HCT116 (cell line): ENCODE measurements around the gene COX10. TPM values are rescaled to one million over a fixed set of nuclear protein-coding genes. Genes with fewer than 3 reads are reported as not detected.

Experiments used
- ATAC-seq: fragments of 200-7000 bp; cut with Tn5 transposase; 2 replicates; pipeline ENCODE4 v1.9.1; 2020; ENCODE audit warnings: mild to moderate bottlenecking, moderate library complexity
- BruUV-seq: library from RNA; stranded (reverse); fragments of 400-500 nt; replicated peaks from 2 replicates; lab custom pipeline; 2021; lab: Mats Ljungman, UMichigan
- CTCF ChIA-PET: fragments of 300-600 bp; sonication (Branson Sonifier 250); formaldehyde crosslinking; loops from one replicate; lab custom pipeline; 2021; ENCODE audit warnings: antibody characterized with exemption; lab: Charles Lee
- POLR2A ChIA-PET: fragments of 300-600, 350-600 bp; sonication (Branson Sonifier 250); formaldehyde crosslinking; loops from one replicate; lab custom pipeline; 2021; ENCODE audit warnings: antibody characterized with exemption; lab: Charles Lee
- RAD21 ChIA-PET, 2 experiments: fragments of 300-600 bp; sonication (Branson Sonifier 250); formaldehyde crosslinking; loops; one replicate each; lab custom pipeline; 2023; ENCODE audit warnings: low total read pairs in 2 of 2; ENCODE audit not compliant: uncharacterized antibody in 2 of 2, unreplicated experiment in 2 of 2, low non-redundant PET in 1 of 2; lab: Charles Lee
- DNase-seq: peaks from one replicate; pipeline ENCODE4 v3.0.0-alpha.2; 2010; ENCODE audit warnings: low read depth, low spot score
- H2AFZ ChIP-seq: fragments of 200-600 bp; shearing (Covaris generic), sonication (generic); 2 replicates; pipeline ENCODE4 v1.6.1; 2017; ENCODE audit warnings: low read depth, mixed run types, mixed read lengths, antibody characterized with exemption, low read length; ENCODE audit not compliant: poor library complexity, severe bottlenecking
- H3K27ac ChIP-seq: 2 replicates; pipeline ENCODE4 v1.5.1; 2012; ENCODE audit warnings: low read depth, low read length
- H3K27me3 ChIP-seq: fragments of 200-600 bp; sonication (generic); 2 replicates; pipeline ENCODE4 v1.6.1; 2016; ENCODE audit warnings: mixed run types, low read length, mixed read lengths; ENCODE audit not compliant: insufficient read depth
- H3K36me3 ChIP-seq, 2 experiments: fragments of 200-500 bp in 1 of 2; fragments of 200-600 bp in 1 of 2; sonication (Bioruptor generic) in 1 of 2; sonication (generic) in 1 of 2; 2 replicates each; pipeline versions ENCODE4 v1.5.1 to v1.6.1; 2014 to 2016; ENCODE audit warnings: low read length in 2 of 2, inconsistent platforms in 1 of 2, mixed read lengths in 1 of 2, mixed run types in 1 of 2; ENCODE audit not compliant: insufficient read depth in 2 of 2, control insufficient read depth in 1 of 2
- H3K4me1 ChIP-seq, 2 experiments: fragments of 200-600 bp in 1 of 2; sonication (generic) in 1 of 2; 2 replicates each; pipeline versions ENCODE4 v1.5.1 to v1.6.1; 2012 to 2017; ENCODE audit warnings: low read length in 2 of 2, inconsistent platforms in 1 of 2, mild to moderate bottlenecking in 1 of 2, mixed read lengths in 1 of 2, mixed run types in 1 of 2, moderate library complexity in 1 of 2; ENCODE audit not compliant: insufficient read depth in 2 of 2, control insufficient read depth in 1 of 2
- H3K4me2 ChIP-seq: fragments of 200-600 bp; sonication (generic); 2 replicates; pipeline ENCODE4 v1.6.1; 2017; ENCODE audit warnings: mixed run types, low read length, mixed read lengths
- H3K4me3 ChIP-seq, 2 experiments: fragments of 200-600 bp in 1 of 2; sonication (generic) in 1 of 2; replicated peaks in 1 of 2; 2 replicates each; pipeline ENCODE4 v1.5.1; 2011 to 2016; ENCODE audit warnings: low read length in 2 of 2, control low read depth in 1 of 2, low read depth in 1 of 2, mild to moderate bottlenecking in 1 of 2, mixed read lengths in 1 of 2, mixed run types in 1 of 2
- H3K79me2 ChIP-seq: fragments of 200-600 bp; sonication (generic); 2 replicates; pipeline ENCODE4 v1.6.1; 2017; ENCODE audit warnings: mild to moderate bottlenecking, mixed run types, low read length, moderate library complexity, mixed read lengths; ENCODE audit not compliant: insufficient read depth
- H3K9ac ChIP-seq: fragments of 200-600 bp; sonication (generic); 2 replicates; pipeline ENCODE4 v1.6.1; 2016; ENCODE audit warnings: low read length, mixed read lengths
- H3K9me2 ChIP-seq: fragments of 200-600 bp; sonication (generic), shearing (Covaris generic); 2 replicates; pipeline ENCODE4 v1.6.1; 2017; ENCODE audit warnings: mixed run types, mild to moderate bottlenecking, moderate library complexity; ENCODE audit not compliant: insufficient read depth
- H3K9me3 ChIP-seq, 2 experiments: fragments of 200-500 bp in 1 of 2; fragments of 200-600 bp in 1 of 2; sonication (Bioruptor generic) in 1 of 2; sonication (generic) in 1 of 2; 2 replicates each; pipeline ENCODE4 v1.6.1; 2014 to 2017; ENCODE audit warnings: low read length in 2 of 2, mixed read lengths in 2 of 2, inconsistent platforms in 1 of 2, low read depth in 1 of 2, mild to moderate bottlenecking in 1 of 2, mixed run types in 1 of 2, moderate library complexity in 1 of 2; ENCODE audit not compliant: control insufficient read depth in 1 of 2, insufficient read depth in 1 of 2
- H4K20me1 ChIP-seq: fragments of 200-600 bp; sonication (generic), shearing (Covaris generic); 2 replicates; pipeline ENCODE4 v1.6.1; 2017; ENCODE audit warnings: mixed run types, mild to moderate bottlenecking, moderate library complexity; ENCODE audit not compliant: insufficient read depth
- CBX3 ChIP-seq: IDR thresholded peaks from 2 replicates; pipeline ENCODE4 v1.6.1; 2012; ENCODE audit warnings: low read depth
- CEBPB ChIP-seq: IDR thresholded peaks from 2 replicates; pipeline ENCODE4 v1.6.1; 2012; ENCODE audit warnings: low read depth
- EGR1 ChIP-seq: IDR thresholded peaks from 2 replicates; pipeline ENCODE4 v1.6.1; 2012; ENCODE audit warnings: low read depth
- ELF1 ChIP-seq: IDR thresholded peaks from 2 replicates; pipeline ENCODE4 v1.6.1; 2012; ENCODE audit warnings: low read depth, borderline replicate concordance
- EZH2 ChIP-seq: fragments of 200-600 bp; sonication (generic); IDR thresholded peaks from 2 replicates; pipeline ENCODE4 v1.6.1; 2017; ENCODE audit warnings: antibody characterized with exemption, mixed run types
- EZH2phosphoT487 ChIP-seq: fragments of 200-600 bp; IDR thresholded peaks from 2 replicates; pipeline ENCODE4 v1.6.1; 2018; ENCODE audit warnings: antibody characterized with exemption, borderline replicate concordance
- FOSL1 ChIP-seq: IDR thresholded peaks from 2 replicates; pipeline ENCODE4 v1.6.1; 2012; ENCODE audit warnings: low read depth
- JUND ChIP-seq: IDR thresholded peaks from 2 replicates; pipeline ENCODE4 v1.6.1; 2012
- POLR2AphosphoS5 ChIP-seq: IDR thresholded peaks from 2 replicates; pipeline ENCODE4 v1.6.1; 2011; ENCODE audit warnings: mild to moderate bottlenecking, low read depth, low read length, moderate library complexity
- RAD21 ChIP-seq: IDR thresholded peaks from 2 replicates; pipeline ENCODE4 v1.6.1; 2012; ENCODE audit warnings: low read depth, mild to moderate bottlenecking
- REST ChIP-seq: IDR thresholded peaks from 2 replicates; pipeline ENCODE4 v1.6.1; 2012; ENCODE audit warnings: low read depth
- SIN3A ChIP-seq: IDR thresholded peaks from 2 replicates; pipeline ENCODE4 v1.6.1; 2012; ENCODE audit warnings: low read depth
- SP1 ChIP-seq: IDR thresholded peaks from 2 replicates; pipeline ENCODE4 v1.6.1; 2012; ENCODE audit warnings: low read depth
- SRF ChIP-seq: IDR thresholded peaks from 2 replicates; pipeline ENCODE4 v1.6.1; 2012; ENCODE audit warnings: low read depth
- TCF7L2 ChIP-seq: IDR thresholded peaks from 2 replicates; pipeline ENCODE4 v1.7.0; 2011; ENCODE audit warnings: borderline replicate concordance, inconsistent platforms; ENCODE audit not compliant: insufficient read depth, insufficient read length; ENCODE audit errors: extremely low read depth
- ZFX ChIP-seq: fragments of 450-650 bp; IDR thresholded peaks from 2 replicates; pipeline ENCODE4 v1.6.1; 2017
- intact Hi-C: fragments of 100-400 bp; cut with micrococcal nuclease; formaldehyde crosslinking; loops from 2 replicates; pipeline ENCODE4 v1.10.0; 2022
- total RNA-seq: library from RNA; stranded (reverse); gene quantifications from one replicate; pipeline ENCODE4 v1.2.1, GENCODE V29; 2021; ENCODE audit not compliant: unreplicated experiment
- TF ChIP-seq, protein P1 (sequence below): IDR thresholded peaks from 2 replicates; pipeline ENCODE4 v1.6.1; 2012

The COX10 gene
- total RNA-seq, 1 experiment from 2014 or later: 22.4 TPM

GRCh38 chr17:14051692-14052091 is 17.6 kb upstream of the COX10 start:
- ChIA-PET RAD21 (no interaction called here), POLR2A (no interaction called here)
- no peak for ATAC-seq
- Histone ChIP-seq H3K9me2 (no peaks in the 10 kb centered on the region), H3K27me3 (no peaks in the 10 kb centered on the region), H4K20me1 (no peaks in the 10 kb centered on the region; the same call in 1 of the 2 replicates), H3K4me2 (no peak overlapping the region), H2AFZ (no peak overlapping the region), H3K4me3 (no peak overlapping the region), H3K79me2 (peaks cover 6% of the 10 kb centered on the region), H3K27ac (no peak overlapping the region)
- no peak for DNase-seq
- intact Hi-C loops: no loop called here
- TF ChIP-seq POLR2AphosphoS5 (no peak), SIN3A (no peak), EGR1 (no peak), RAD21 (no peak), SRF (no peak), CEBPB (no peak), CBX3 (no peak), ELF1 (no peak), JUND (no peak), ZFX (no peak), SP1 (no peak), TCF7L2 (no peak), REST (no peak), FOSL1 (no peak), EZH2 (no peak), EZH2phosphoT487 (no peak)
- TF ChIP-seq, protein P1, sequence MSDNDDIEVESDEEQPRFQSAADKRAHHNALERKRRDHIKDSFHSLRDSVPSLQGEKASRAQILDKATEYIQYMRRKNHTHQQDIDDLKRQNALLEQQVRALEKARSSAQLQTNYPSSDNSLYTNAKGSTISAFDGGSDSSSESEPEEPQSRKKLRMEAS: no peak
- TF ChIP-seq, all 23 proteins: peak for 0
- no peaks in the 10 kb centered on the region for H3K4me1 ChIP-seq
- H3K36me3 ChIP-seq: no peaks in the 10 kb centered on the region
- no peaks in the 10 kb centered on the region for H3K9me3 ChIP-seq
- BruUV-seq: no TSS peak
- H3K9ac ChIP-seq: no peak overlapping the region
- CTCF ChIA-PET: no interaction called here
